B cell (primary cell): ENCODE data around the gene CD28.

ENCODE experiments used
- CTCF ChIP-seq: fragments of 200-600 bp; IDR thresholded peaks from one replicate; pipeline ENCODE4 v1.8.0; 2022; ENCODE audit warnings: antibody characterized with exemption, mild to moderate bottlenecking
- EZH2 ChIP-seq: IDR thresholded peaks from 2 replicates; pipeline ENCODE4 v1.6.1; 2012; ENCODE audit warnings: borderline replicate concordance, low read depth, mild to moderate bottlenecking, moderate library complexity, low read length; ENCODE audit not compliant: insufficient read depth, poor library complexity, severe bottlenecking

DNA sequence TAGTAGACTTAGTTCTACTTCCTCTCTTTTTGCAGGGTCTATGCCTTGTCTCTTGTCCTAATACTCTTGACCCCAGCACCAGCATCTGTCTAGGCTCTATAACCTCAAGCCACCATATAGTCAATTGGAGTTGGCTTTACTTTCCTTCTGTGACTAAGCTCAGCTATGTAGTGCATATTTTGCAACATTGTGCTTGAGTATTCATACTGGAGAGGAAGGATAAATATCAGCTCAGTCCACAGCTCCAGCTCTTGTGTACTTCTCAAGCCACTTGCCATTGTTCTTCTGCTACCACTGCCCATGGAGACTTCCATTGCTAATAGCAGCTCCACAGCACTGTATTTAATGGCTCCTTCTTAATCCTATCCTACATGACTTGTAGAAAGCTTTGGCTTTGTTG lies 35.5 kb upstream of the CD28 start:
- TF ChIP-seq EZH2 (no peak), CTCF (no peak)
